WI38 (cell line): Measurements from ENCODE around the gene KCNH2.

Experiments
- H3K4me3 ChIP-seq: 2 replicates; pipeline ENCODE4 v1.5.1; 2011; ENCODE audit warnings: low read depth, mild to moderate bottlenecking, control low read depth, low read length
- CTCF ChIP-seq: IDR thresholded peaks from 2 replicates; pipeline ENCODE4 v1.5.1; 2012; ENCODE audit warnings: low read depth, mild to moderate bottlenecking, control low read depth, low read length

KCNH2 gene

GRCh38 chr7:151006590-151007300 is 28.6 kb upstream of the KCNH2 start:
- no peak for TF ChIP-seq CTCF
- H3K4me3 ChIP-seq: no peak overlapping the region

- H3K4me3 ChIP-seq: no peak overlapping the region
- no peak for TF ChIP-seq CTCF
These were observed 27.4 kb upstream of the KCNH2 start for GRCh38 chr7:151005566-151005965.

GRCh38 chr7:151003572-151003971 is 25.5 kb upstream of the KCNH2 start:
- TF ChIP-seq CTCF: no peak
- H3K4me3 ChIP-seq: no peak overlapping the region

- TF ChIP-seq CTCF: no peak
- no peak overlapping the region for H3K4me3 ChIP-seq
These were observed 23.4 kb upstream of the KCNH2 start for GRCh38 chr7:151001546-151001945.

- H3K4me3 ChIP-seq: no peak overlapping the region
- no peak for TF ChIP-seq CTCF
These were observed 22.9 kb upstream of the KCNH2 start for GRCh38 chr7:151000897-151001495.

GRCh38 chr7:150999497-151000230 is 21.5 kb upstream of the KCNH2 start:
- TF ChIP-seq CTCF: no peak

DNA sequence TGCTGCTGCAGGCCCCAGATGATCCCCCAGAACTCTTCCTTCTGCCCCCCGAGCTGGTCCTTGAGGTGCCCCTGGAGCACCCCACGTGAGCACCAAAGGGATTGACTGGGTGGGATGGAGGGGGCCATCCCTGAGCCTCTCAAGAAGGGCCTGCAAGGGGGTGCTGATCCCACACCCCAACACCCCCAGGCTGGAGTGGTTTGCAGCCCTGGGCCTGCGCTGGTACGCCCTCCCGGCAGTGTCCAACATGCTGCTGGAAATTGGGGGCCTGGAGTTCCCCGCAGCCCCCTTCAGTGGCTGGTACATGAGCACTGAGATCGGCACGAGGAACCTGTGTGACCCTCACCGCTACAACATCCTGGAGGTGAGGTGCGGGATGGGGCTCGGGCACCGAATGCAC is 20.9 kb upstream of the KCNH2 start:
- H3K4me3 ChIP-seq: no peak overlapping the region
- no peak for TF ChIP-seq CTCF

More at GRCh38 chr7:150999497-151000230, 21.5 kb upstream of the KCNH2 start:
- no peak overlapping the region for H3K4me3 ChIP-seq
